ENCODE data around the gene ARL13A.

GRCh38 chrX:101037231-101037630 is 67.7 kb downstream of the ARL13A start:
- no peak for TF ChIP-seq CTCF (IDR thresholded peaks at IDR 0.05)
- TF ChIP-seq POLR2A (IDR thresholded peaks at IDR 0.05) = no peak
